Panc1 (cell line): Measurements from ENCODE around the gene GRP.

Source experiments
- CTCF ChIP-seq: fragments of 450-650 bp; IDR thresholded peaks from 2 replicates; pipeline ENCODE4 v1.5.1; 2017; ENCODE audit warnings: mild to moderate bottlenecking
- POLR2AphosphoS5 ChIP-seq: IDR thresholded peaks from 2 replicates; pipeline ENCODE4 v1.6.1; 2012; ENCODE audit warnings: mild to moderate bottlenecking, low read depth, low read length, moderate library complexity
- REST ChIP-seq, 2 experiments: IDR thresholded peaks; 2 replicates each; pipeline ENCODE4 v1.6.1; 2011 to 2012; ENCODE audit warnings: low read depth in 2 of 2, control low read depth in 1 of 2, low read length in 1 of 2, mild to moderate bottlenecking in 1 of 2, moderate library complexity in 1 of 2; ENCODE audit not compliant: insufficient read depth in 1 of 2

GRCh38 chr18:59177485-59177884 lies 42.5 kb upstream of the GRP start:
- TF ChIP-seq CTCF (no peak), POLR2AphosphoS5 (no peak), REST (IDR thresholded peaks at IDR 0.05; ENCODE audit: insufficient read depth in 1 of 2, low read depth in 2 of 2, low read length in 1 of 2) (no peak)
